Measurements from ENCODE around the gene PCDHGB4.
"Not testable (repeated sequence)": the region's sequence is repeated elsewhere in the genome, so short reads cannot be mapped to it uniquely, and the experiment has no call there.

PCDHGB4 gene

GRCh38 chr5:141409598-141410306 lies 22.3 kb downstream of the PCDHGB4 start:
- H3K36me3 ChIP-seq (ENCODE audit: control insufficient read depth, insufficient read depth, low read length, severe bottlenecking): no peaks in the 10 kb centered on the region
- peaks cover 36% of the 10 kb centered on the region for H3K9me3 ChIP-seq (ENCODE audit: control insufficient read depth, low read length)
- H3K9ac ChIP-seq (ENCODE audit: low read length): no peak overlapping the region
- H3K4me3 ChIP-seq (ENCODE audit: low read length): peak overlapping the region; percentile 50
- no peaks in the 10 kb centered on the region for H3K4me1 ChIP-seq (ENCODE audit: control insufficient read depth, insufficient read depth, low read length)
- peaks cover 6% of the 10 kb centered on the region for H3K27me3 ChIP-seq (replicated peaks; ENCODE audit: control insufficient read depth, insufficient read depth, low read length)
- DNase-seq (ENCODE audit: low read depth): no peak

DNA sequence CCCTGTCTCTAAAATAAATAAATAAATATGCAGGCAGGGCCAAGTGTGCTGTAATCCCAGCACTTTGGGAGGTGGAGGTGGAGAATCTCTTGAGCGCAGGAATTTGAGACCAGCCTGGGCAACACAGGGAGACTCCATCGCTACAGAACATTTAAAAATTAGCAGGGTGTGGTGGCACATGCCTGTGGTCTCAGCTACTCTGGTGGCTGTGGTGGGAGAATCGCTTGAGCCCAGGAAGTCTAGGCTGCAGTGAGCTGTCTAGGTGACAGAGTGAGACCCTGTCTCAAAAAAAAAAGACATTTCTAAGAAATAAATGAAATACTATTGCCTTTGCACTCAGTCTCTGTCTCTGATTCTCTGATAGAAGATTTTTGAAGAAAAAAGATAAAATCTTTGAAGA lies 24.1 kb downstream of the PCDHGB4 start:
- H3K4me3 ChIP-seq (ENCODE audit: low read length): no peak overlapping the region

DNA sequence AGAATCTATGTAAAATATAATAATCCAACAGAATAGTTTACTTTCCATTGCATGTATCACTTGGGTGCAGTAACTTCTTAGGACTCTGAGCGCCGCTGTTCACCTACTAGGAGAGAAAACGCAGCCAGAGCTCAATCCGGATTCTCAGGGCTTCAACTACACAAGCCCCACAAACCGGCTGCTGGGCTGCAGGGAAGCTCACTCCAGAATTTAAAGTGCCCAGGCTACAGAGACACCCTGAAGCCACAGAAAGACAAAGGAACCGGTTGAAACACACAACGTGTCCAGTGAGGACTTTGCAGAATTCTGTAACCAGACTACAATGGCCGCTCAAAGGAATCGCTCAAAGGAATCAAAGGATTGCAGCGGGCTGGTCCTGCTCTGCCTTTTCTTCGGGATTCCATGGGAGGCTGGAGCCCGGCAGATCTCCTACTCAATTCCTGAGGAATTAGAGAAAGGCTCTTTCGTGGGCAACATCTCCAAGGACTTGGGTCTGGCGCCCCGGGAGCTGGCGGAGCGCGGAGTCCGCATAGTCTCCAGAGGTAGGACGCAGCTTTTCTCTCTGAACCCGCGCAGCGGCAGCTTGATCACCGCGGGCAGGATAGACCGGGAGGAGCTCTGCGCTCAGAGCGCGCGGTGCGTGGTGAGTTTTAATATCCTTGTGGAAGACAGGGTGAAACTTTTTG lies 25.5 kb downstream of the PCDHGB4 start, which contains the start of gene PCDHGA10:
Gene PCDHGA10 (plus strand): TSS at position 134 of the 686 bp plus-strand sequence. CDS start 189 bp downstream, at position 323.
- peak; percentile 97 for DNase-seq (ENCODE audit: low read depth)
- H3K36me3 ChIP-seq (ENCODE audit: control insufficient read depth, insufficient read depth, low read length, severe bottlenecking): no peaks in the 10 kb centered on the region

More for the DNA sequence above, 24.1 kb downstream of the PCDHGB4 start:
- peaks cover 35% of the 10 kb centered on the region for H3K9me3 ChIP-seq (ENCODE audit: control insufficient read depth, low read length)
- H3K9ac ChIP-seq (ENCODE audit: low read length): no peak overlapping the region
- DNase-seq (ENCODE audit: low read depth): no peak
- peaks cover 6% of the 10 kb centered on the region for H3K27me3 ChIP-seq (replicated peaks; ENCODE audit: control insufficient read depth, insufficient read depth, low read length)
- no peaks in the 10 kb centered on the region for H3K4me1 ChIP-seq (ENCODE audit: control insufficient read depth, insufficient read depth, low read length)
- H3K36me3 ChIP-seq (ENCODE audit: control insufficient read depth, insufficient read depth, low read length, severe bottlenecking): no peaks in the 10 kb centered on the region

DNA sequence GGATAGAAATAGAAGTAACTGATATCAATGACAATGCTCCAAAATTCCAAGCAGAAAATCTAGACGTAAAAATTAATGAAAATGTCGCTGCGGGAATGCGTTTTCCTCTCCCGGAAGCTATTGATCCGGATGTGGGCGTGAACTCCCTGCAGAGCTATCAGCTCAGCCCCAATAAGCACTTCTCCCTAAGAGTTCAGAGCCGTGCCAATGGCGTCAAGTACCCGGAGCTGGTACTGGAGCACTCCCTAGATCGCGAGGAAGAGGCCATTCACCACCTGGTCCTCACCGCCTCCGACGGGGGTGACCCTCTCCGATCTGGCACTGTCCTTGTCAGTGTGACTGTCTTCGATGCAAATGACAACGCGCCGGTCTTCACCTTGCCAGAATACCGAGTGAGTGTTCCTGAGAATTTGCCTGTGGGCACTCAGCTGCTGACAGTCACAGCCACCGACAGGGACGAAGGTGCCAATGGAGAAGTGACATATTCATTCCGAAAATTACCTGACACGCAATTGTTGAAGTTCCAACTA lies 26.1 kb downstream of the PCDHGB4 start:
- Histone ChIP-seq H3K4me1 (ENCODE audit: control insufficient read depth, insufficient read depth, low read length) (no peaks in the 10 kb centered on the region), H3K36me3 (ENCODE audit: control insufficient read depth, insufficient read depth, low read length, severe bottlenecking) (no peaks in the 10 kb centered on the region), H3K27me3 (replicated peaks; ENCODE audit: control insufficient read depth, insufficient read depth, low read length) (peaks cover 6% of the 10 kb centered on the region), H3K9me3 (ENCODE audit: control insufficient read depth, low read length) (peaks cover 29% of the 10 kb centered on the region), H3K4me3 (ENCODE audit: low read length) (peak overlapping the region; percentile 85), H3K9ac (ENCODE audit: low read length) (peak overlapping the region; percentile 79)
- DNase-seq (ENCODE audit: low read depth): no peak

More for the DNA sequence above, 25.5 kb downstream of the PCDHGB4 start, which contains the start of gene PCDHGA10:
- Histone ChIP-seq H3K27me3 (replicated peaks; ENCODE audit: control insufficient read depth, insufficient read depth, low read length) (peaks cover 6% of the 10 kb centered on the region), H3K9ac (ENCODE audit: low read length) (peak within 1 kb of the TSS; percentile 79), H3K9me3 (ENCODE audit: control insufficient read depth, low read length) (peaks cover 28% of the 10 kb centered on the region), H3K4me1 (ENCODE audit: control insufficient read depth, insufficient read depth, low read length) (no peaks in the 10 kb centered on the region), H3K4me3 (ENCODE audit: low read length) (peak within 1 kb of the TSS; percentile 85)

DNA sequence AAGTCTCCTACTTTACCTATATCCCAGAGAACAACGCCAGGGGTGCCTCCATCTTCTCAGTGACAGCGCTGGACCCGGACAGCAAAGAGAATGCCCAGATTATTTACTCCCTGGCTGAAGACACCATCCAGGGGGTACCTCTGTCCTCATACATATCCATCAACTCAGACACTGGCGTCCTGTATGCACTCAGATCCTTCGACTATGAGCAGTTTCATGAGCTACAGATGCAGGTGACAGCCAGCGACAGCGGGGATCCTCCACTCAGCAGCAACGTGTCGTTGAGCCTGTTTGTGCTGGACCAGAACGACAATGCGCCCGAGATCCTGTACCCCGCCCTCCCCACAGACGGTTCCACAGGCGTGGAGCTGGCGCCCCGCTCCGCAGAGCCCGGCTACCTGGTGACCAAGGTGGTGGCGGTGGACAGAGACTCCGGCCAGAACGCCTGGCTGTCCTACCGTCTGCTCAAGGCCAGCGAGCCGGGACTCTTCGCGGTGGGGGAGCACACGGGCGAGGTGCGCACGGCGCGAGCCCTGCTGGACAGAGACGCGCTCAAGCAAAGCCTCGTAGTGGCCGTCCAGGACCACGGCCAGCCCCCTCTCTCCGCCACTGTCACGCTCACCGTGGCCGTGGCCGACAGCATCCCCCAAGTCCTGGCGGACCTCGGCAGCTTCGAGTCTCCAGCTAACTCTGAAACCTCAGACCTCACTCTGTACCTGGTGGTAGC lies 27.2 kb downstream of the PCDHGB4 start:
- not testable (repeated sequence) for DNase-seq (ENCODE audit: low read depth); H3K9ac ChIP-seq (ENCODE audit: low read length); H3K4me1 ChIP-seq (ENCODE audit: control insufficient read depth, insufficient read depth, low read length); H3K27me3 ChIP-seq (replicated peaks; ENCODE audit: control insufficient read depth, insufficient read depth, low read length); H3K36me3 ChIP-seq (ENCODE audit: control insufficient read depth, insufficient read depth, low read length, severe bottlenecking)
- Histone ChIP-seq H3K9me3 (ENCODE audit: control insufficient read depth, low read length) (peaks cover 28% of the 10 kb centered on the region), H3K4me3 (ENCODE audit: low read length) (peak overlapping the region; percentile 43)

GRCh38 chr5:141415275-141415618 lies 27.7 kb downstream of the PCDHGB4 start:
- not testable (repeated sequence) for H3K36me3 ChIP-seq (ENCODE audit: control insufficient read depth, insufficient read depth, low read length, severe bottlenecking); H3K4me1 ChIP-seq (ENCODE audit: control insufficient read depth, insufficient read depth, low read length); H3K27me3 ChIP-seq (replicated peaks; ENCODE audit: control insufficient read depth, insufficient read depth, low read length); DNase-seq (ENCODE audit: low read depth); H3K9ac ChIP-seq (ENCODE audit: low read length)
- H3K4me3 ChIP-seq (ENCODE audit: low read length): peak overlapping the region; percentile 43
- peaks cover 27% of the 10 kb centered on the region for H3K9me3 ChIP-seq (ENCODE audit: control insufficient read depth, low read length)

- Histone ChIP-seq H3K4me3 (ENCODE audit: low read length) (peak within 1 kb of the TSS; percentile 81), H3K9ac (ENCODE audit: low read length) (peak within 1 kb of the TSS; percentile 70), H3K9me3 (ENCODE audit: control insufficient read depth, low read length) (peaks cover 42% of the 10 kb centered on the region)
- H3K36me3 ChIP-seq (ENCODE audit: control insufficient read depth, insufficient read depth, low read length, severe bottlenecking); H3K4me1 ChIP-seq (ENCODE audit: control insufficient read depth, insufficient read depth, low read length); H3K27me3 ChIP-seq (replicated peaks; ENCODE audit: control insufficient read depth, insufficient read depth, low read length): not testable (repeated sequence)
- DNase-seq (ENCODE audit: low read depth): peak; percentile 72
Measured at GRCh38 chr5:141417494-141418172, 30.1 kb downstream of the PCDHGB4 start, which contains the start of gene PCDHGB7. PCDHGB7 (plus strand) TSS chr5:141417677; CDS start chr5:141417860, 183 bp downstream.

DNA sequence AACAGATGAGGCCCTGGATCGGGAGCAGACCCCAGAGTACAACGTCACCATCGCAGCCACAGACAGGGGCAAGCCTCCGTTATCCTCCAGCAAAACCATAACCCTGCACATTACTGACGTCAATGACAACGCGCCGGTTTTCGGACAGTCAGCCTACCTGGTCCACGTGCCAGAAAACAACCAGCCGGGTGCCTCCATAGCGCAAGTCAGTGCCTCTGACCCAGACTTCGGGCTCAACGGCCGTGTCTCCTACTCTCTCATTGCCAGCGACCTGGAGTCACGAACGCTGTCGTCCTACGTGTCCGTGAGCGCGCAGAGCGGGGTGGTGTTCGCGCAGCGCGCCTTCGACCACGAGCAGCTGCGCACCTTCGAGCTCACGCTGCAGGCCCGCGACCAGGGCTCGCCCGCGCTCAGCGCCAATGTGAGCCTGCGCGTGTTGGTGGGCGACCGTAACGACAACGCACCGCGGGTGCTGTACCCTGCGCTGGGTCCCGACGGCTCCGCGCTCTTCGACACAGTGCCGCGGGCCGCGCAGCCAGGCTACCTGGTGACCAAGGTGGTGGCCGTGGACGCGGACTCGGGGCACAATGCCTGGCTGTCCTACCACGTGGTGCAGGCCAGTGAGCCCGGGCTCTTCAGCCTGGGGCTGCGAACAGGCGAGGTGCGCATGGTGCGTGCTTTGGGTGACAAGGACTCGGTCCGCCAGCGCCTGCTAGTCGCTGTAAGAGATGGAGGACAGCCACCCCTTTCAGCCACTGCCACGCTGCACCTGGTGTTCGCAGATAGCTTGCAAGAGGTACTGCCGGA lies 31.8 kb downstream of the PCDHGB4 start:
- Histone ChIP-seq H3K27me3 (replicated peaks; ENCODE audit: control insufficient read depth, insufficient read depth, low read length) (no peaks in the 10 kb centered on the region), H3K4me1 (ENCODE audit: control insufficient read depth, insufficient read depth, low read length) (no peaks in the 10 kb centered on the region), H3K9ac (ENCODE audit: low read length) (no peak overlapping the region), H3K36me3 (ENCODE audit: control insufficient read depth, insufficient read depth, low read length, severe bottlenecking) (no peaks in the 10 kb centered on the region), H3K9me3 (ENCODE audit: control insufficient read depth, low read length) (peaks cover 45% of the 10 kb centered on the region), H3K4me3 (ENCODE audit: low read length) (peak overlapping the region; percentile 4)
- no peak for DNase-seq (ENCODE audit: low read depth)

DNA sequence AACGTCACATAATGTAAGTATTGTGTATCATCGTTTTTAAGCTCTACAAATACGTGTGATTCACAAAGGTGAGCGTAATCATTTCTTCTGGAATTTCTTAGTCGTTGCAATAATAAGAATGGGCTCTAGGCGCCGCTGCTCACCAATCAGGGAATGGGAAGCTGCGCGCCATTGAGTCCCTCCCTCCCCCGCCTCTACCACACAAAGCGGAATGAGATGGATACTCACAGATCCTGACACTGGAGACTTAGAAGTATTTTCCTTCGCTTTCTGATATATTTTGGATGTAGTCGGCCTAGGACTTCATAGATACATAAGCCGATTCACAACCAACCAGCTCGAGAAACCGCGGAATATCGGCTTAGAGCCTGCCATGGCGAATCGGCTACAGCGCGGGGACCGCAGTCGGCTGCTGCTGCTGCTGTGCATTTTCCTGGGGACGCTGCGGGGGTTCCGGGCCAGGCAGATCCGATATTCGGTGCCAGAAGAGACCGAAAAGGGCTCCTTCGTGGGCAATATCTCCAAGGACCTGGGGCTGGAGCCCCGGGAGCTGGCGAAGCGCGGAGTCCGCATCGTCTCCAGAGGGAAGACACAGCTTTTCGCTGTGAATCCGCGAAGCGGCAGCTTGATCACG lies 33.5 kb downstream of the PCDHGB4 start, which contains the start of gene PCDHGA11:
Gene PCDHGA11 (plus strand): TSS at position 197 of the 634 bp plus-strand sequence. CDS start 177 bp downstream, at position 374.
- DNase-seq (ENCODE audit: low read depth): peak; percentile 50
- H3K4me3 ChIP-seq (ENCODE audit: low read length): peak within 1 kb of the TSS; percentile 84
- no peaks in the 10 kb centered on the region for H3K27me3 ChIP-seq (replicated peaks; ENCODE audit: control insufficient read depth, insufficient read depth, low read length)
- no peaks in the 10 kb centered on the region for H3K4me1 ChIP-seq (ENCODE audit: control insufficient read depth, insufficient read depth, low read length)
- H3K36me3 ChIP-seq (ENCODE audit: control insufficient read depth, insufficient read depth, low read length, severe bottlenecking): no peaks in the 10 kb centered on the region
- H3K9ac ChIP-seq (ENCODE audit: low read length): peak within 1 kb of the TSS; percentile 70
- peaks cover 44% of the 10 kb centered on the region for H3K9me3 ChIP-seq (ENCODE audit: control insufficient read depth, low read length)

DNA sequence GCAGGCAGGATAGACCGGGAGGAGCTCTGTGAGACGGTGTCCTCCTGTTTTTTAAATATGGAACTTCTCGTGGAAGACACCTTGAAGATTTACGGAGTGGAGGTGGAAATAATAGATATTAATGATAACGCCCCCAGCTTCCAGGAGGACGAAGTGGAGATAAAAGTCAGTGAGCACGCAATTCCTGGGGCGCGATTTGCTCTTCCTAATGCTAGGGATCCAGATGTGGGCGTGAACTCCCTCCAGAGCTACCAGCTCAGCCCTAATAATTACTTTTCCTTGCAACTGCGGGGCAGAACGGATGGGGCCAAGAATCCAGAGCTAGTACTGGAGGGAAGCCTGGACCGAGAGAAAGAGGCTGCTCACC lies 34.0 kb downstream of the PCDHGB4 start:
- H3K9me3 ChIP-seq (ENCODE audit: control insufficient read depth, low read length): peaks cover 44% of the 10 kb centered on the region
- DNase-seq (ENCODE audit: low read depth): no peak
- no peaks in the 10 kb centered on the region for H3K36me3 ChIP-seq (ENCODE audit: control insufficient read depth, insufficient read depth, low read length, severe bottlenecking)
- no peaks in the 10 kb centered on the region for H3K4me1 ChIP-seq (ENCODE audit: control insufficient read depth, insufficient read depth, low read length)
- peak overlapping the region; percentile 84 for H3K4me3 ChIP-seq (ENCODE audit: low read length)
- peak overlapping the region; percentile 70 for H3K9ac ChIP-seq (ENCODE audit: low read length)
- no peaks in the 10 kb centered on the region for H3K27me3 ChIP-seq (replicated peaks; ENCODE audit: control insufficient read depth, insufficient read depth, low read length)
